HL-60/S4 (cell line): ENCODE results near the gene CST3.
"Not testable (repeated sequence)": the region's sequence is repeated elsewhere in the genome, so short reads cannot be mapped to it uniquely, and the experiment has no call there.

Source experiments
- in situ Hi-C: fragments of 300-500 bp; cut with MboI; formaldehyde crosslinking; loops from 2 replicates; pipeline ENCODE4 v1.14.3; 2022; ENCODE audit warnings: low sequenced_read_pairs

Gene CST3

GRCh38 chr20:23644164-23644563, 6.4 kb upstream of the CST3 start:
- in situ Hi-C loops = no loop called here

GRCh38 chr20:23643659-23644058, 5.9 kb upstream of the CST3 start:
- in situ Hi-C loops = no loop called here

- in situ Hi-C loops = no loop called here
Observed at GRCh38 chr20:23641936-23642751, 4.4 kb upstream of the CST3 start.

- in situ Hi-C loops = no loop called here
Observed at GRCh38 chr20:23640671-23641667, 3.2 kb upstream of the CST3 start.

DNA sequence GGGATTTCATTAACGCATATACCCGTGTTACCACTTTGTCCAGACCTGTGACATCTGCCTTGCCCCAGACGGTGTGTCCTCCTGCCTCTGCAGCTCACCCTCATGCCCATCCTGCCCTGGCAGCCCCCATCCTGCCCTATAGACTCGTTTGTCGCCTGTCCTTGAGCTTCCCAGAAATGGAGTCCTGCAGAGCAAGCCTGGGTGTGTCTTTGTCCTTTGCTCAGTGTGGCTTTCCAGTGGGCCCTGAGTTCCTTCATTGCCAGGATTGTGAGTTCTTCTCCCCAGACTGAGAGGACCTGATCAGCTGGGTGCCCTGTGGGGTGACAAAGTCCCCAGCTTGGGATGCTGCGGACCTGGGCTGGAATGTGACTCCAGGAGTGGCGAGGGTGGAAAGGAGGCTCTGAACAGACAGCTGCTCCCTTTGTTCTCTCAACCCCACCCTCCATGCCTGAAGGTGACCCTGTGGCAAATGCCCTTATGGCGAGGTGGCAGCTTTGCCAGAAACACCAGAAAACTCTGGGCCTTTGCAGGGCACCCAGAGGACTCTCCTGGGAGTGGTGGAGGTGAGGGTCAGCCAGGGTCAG, 2.4 kb upstream of the CST3 start:
- in situ Hi-C loops = no loop called here

GRCh38 chr20:23639490-23639958, 1.8 kb upstream of the CST3 start:
- in situ Hi-C loops = no loop called here

GRCh38 chr20:23638309-23638708, 554 bp upstream of the CST3 start:
- in situ Hi-C loops = no loop called here

GRCh38 chr20:23636908-23637281, 860 bp downstream of the CST3 start:
- in situ Hi-C loops = no loop called here

DNA sequence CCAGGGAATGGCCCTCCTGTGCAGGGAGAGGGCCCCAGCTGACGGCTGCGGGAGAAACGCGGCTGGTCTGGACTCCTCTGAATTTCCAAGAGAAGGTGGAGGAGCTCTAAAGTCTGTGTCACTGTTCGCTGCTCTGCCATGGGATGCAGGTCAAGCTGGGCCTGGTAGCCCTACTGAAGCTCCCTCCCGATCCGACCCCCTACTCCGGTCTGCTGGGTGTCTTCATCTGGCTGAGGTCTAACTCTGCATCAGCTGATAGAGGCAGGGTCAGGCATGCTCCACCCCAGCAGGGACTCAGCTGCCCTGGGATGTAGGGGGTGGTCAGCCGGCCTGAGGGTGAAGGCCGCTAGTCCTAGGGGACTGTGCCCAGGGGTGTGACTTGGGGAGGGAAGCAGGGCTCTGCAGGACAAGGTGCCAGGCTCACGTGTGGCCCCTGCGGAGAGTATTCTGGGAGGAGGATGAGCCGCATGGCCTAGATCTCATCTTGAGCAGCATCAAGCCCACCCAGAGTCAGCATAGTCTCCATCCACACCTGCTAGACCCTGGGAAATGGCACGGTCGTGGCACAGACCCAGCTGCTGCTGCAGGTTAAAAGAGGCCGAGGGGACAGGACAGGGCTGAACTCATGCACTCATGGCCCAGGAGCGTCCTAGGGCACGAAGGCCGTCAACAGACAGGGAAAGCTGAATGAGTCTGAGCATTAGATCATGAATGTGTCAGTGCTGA, 1.4 kb downstream of the CST3 start:
- in situ Hi-C loops = no loop called here

DNA sequence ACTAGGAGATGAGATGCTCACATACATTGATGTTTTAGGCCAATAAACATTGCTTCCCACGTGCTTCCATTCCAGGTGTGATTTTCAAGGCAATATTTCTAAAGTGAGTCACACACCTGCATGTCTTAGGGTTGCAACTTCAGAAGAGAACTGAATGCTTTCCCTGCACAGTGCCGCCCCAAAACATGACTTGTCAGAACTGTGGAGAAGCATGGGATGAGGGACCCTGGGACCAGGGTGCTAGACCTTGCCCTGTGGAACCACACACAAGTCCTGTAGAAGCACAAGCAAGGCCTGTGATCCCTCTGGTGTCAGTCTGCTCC, 2.0 kb downstream of the CST3 start:
- in situ Hi-C loops = not testable (repeated sequence)

- in situ Hi-C loops = no loop called here
Observed at GRCh38 chr20:23634985-23635767, 2.6 kb downstream of the CST3 start.

- in situ Hi-C loops = no loop called here
Observed at GRCh38 chr20:23634044-23634801, 3.5 kb downstream of the CST3 start.

GRCh38 chr20:23632711-23633573, 4.8 kb downstream of the CST3 start:
- in situ Hi-C loops = no loop called here

DNA sequence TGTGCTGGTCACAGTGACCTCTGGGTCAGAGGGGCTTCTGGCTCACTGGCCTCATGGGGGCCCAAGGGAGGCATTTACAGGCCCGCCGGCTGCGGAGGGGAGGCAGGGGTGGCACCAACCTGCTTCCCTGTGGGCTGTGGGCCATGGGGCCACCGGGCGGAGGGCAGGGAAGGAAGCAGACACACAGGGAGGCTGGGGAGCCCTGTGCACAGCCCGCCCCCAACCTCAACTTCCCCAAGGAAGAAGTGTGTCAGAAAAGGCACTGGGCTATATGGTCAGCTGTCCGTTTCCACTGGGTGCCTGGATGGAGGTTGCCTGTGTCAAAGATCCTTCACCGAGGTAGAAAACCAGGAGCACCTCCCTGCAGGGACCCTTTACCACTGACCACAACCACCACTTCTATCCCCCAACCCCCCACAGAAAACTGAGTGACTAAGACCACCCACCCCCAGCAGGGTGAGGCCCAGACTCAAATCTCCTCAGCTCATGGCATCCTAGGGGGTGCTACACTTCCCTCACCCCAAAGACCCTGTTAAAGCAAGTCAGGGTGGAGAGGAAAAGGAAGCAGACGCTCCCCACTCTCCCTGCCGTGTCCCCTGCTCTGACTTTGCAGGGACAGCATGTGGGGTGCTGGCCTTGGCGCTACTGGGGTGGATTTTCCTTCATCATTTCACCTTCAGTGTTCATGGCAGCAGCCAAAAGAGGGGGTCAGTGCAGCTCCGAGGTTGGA, 5.6 kb downstream of the CST3 start:
- in situ Hi-C loops = no loop called here

- in situ Hi-C loops = no loop called here
Observed at GRCh38 chr20:23631226-23631822, 6.4 kb downstream of the CST3 start.

- in situ Hi-C loops = no loop called here
Observed at GRCh38 chr20:23630392-23630849, 7.3 kb downstream of the CST3 start.
